GM12874 (cell line): ENCODE measurements around the gene CERK.

Experiments
- CTCF ChIP-seq: IDR thresholded peaks from 2 replicates; pipeline ENCODE4 v1.5.1; 2011; ENCODE audit warnings: low read depth, mild to moderate bottlenecking, control low read depth, low read length, moderate library complexity; ENCODE audit not compliant: insufficient read depth

CERK gene

GRCh38 chr22:46659791-46660186, 78.3 kb downstream of the CERK start:
- no peak for TF ChIP-seq CTCF

GRCh38 chr22:46659059-46659790, 78.8 kb downstream of the CERK start:
- TF ChIP-seq CTCF = no peak

GRCh38 chr22:46657996-46658947, 79.8 kb downstream of the CERK start:
- TF ChIP-seq CTCF = no peak

GRCh38 chr22:46657655-46657953, 80.4 kb downstream of the CERK start:
- TF ChIP-seq CTCF = no peak

- no peak for TF ChIP-seq CTCF
Observed at GRCh38 chr22:46656856-46657654, 81.0 kb downstream of the CERK start.

GRCh38 chr22:46655861-46656608, 82.0 kb downstream of the CERK start:
- TF ChIP-seq CTCF = no peak
